Transverse colon (tissue), 4 donors: ENCODE results near the gene TRIL.

Experiments used
- CTCF ChIP-seq, 5 experiments: fragments of 200-600 bp in 3 of 5; fragments of 450-650 bp in 2 of 5; sonication (generic) in 3 of 5; IDR thresholded peaks; 1 replicate in 2 of 5; 2 replicates in 3 of 5; pipeline ENCODE4 v1.5.1; 2016 to 2017; ENCODE audit warnings: antibody characterized with exemption in 5 of 5, inconsistent platforms in 3 of 5, mild to moderate bottlenecking in 2 of 5, moderate library complexity in 1 of 5
- POLR2AphosphoS5 ChIP-seq, 3 donors: sonication (generic); formaldehyde crosslinking; IDR thresholded peaks; one replicate each; pipeline ENCODE4 v1.6.1; 2016; ENCODE audit warnings: antibody characterized with exemption in 3 of 3

GRCh38 chr7:28960071-28960840, 2.1 kb upstream of the TRIL start:
- TF ChIP-seq CTCF (IDR thresholded peaks at IDR 0.05): no peak
- TF ChIP-seq POLR2AphosphoS5 (IDR thresholded peaks at IDR 0.05): no peak
